Measurements from ENCODE around the gene CRTC3.
"Not testable (repeated sequence)": the region's sequence is repeated elsewhere in the genome, so short reads cannot be mapped to it uniquely, and the experiment has no call there.

The CRTC3 gene

GRCh38 chr15:90683371-90683770 lies 153.6 kb downstream of the CRTC3 start:
- no peak for DNase-seq

DNA sequence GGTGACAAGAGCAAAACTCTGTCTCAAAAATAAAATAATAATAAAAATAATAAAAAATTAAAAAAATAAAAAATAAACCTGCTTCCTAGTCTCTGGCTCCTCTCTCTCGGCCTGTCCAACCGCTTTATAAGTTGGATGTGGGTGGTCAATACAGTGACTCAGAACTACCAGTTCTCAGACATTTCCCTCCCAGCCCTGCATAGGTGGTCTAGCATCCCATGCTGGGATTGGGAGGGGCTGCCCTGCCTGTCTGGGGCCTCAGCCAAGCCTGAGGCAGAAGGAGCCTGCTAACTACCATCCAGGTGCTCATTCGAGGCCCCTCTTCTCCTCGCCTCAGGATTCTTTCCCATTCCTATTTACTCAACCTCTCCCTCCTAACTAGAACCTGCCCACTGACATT lies 154.2 kb downstream of the CRTC3 start:
- no peak for DNase-seq

GRCh38 chr15:90684281-90684680 lies 154.6 kb downstream of the CRTC3 start:
- no peak for DNase-seq

GRCh38 chr15:90685591-90686434 lies 156.1 kb downstream of the CRTC3 start:
- DNase-seq = no peak

GRCh38 chr15:90686435-90687218 lies 156.9 kb downstream of the CRTC3 start:
- DNase-seq = no peak

- DNase-seq = not testable (repeated sequence)
Observed at GRCh38 chr15:90689326-90689961, 159.7 kb downstream of the CRTC3 start.

DNA sequence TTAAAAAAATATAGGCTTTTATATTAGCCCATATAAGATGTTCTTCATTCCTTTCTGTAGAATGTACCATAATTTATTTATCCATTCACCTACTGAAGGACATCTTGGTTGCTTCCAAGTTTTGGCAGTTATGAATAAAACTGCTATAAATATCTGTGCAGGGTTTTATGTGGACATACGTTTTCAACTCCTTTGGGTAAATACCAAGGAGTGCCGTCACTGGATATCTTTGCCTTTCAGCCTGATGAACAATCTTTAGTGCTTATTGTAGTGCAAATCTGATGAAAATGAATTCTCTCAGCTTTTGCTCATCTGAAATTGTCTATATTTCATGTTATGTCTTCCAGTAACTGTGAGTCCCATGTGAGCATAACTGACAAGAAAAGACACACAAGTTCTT lies 160.9 kb downstream of the CRTC3 start:
- no peak for DNase-seq

- DNase-seq = no peak
Observed at GRCh38 chr15:90691369-90691768, 161.6 kb downstream of the CRTC3 start.

GRCh38 chr15:90691982-90692773 lies 162.5 kb downstream of the CRTC3 start:
- DNase-seq = no peak
